GM19035 (cell line): Measurements from ENCODE around the gene C1QTNF7.

ENCODE experiments used
- ATAC-seq: cut with Tn5 transposase; IDR thresholded peaks from one replicate; pipeline ENCODE4 v1.9.1; 2021; ENCODE audit not compliant: unreplicated experiment

The C1QTNF7 gene

GRCh38 chr4:15413010-15413622 lies 14.7 kb upstream of the C1QTNF7 start:
- no peak for ATAC-seq

GRCh38 chr4:15413623-15414019 lies 14.2 kb upstream of the C1QTNF7 start:
- no peak for ATAC-seq

- no peak for ATAC-seq
These were observed 13.2 kb upstream of the C1QTNF7 start for GRCh38 chr4:15414551-15415091.

- ATAC-seq: no peak
These were observed 11.2 kb upstream of the C1QTNF7 start for GRCh38 chr4:15416357-15417232.

GRCh38 chr4:15417233-15417660 lies 10.6 kb upstream of the C1QTNF7 start:
- no peak for ATAC-seq

GRCh38 chr4:15418956-15419355 lies 8.9 kb upstream of the C1QTNF7 start:
- ATAC-seq: no peak

- ATAC-seq: no peak
These were observed 7.2 kb upstream of the C1QTNF7 start for GRCh38 chr4:15420642-15421041.

GRCh38 chr4:15423285-15423711 lies 4.5 kb upstream of the C1QTNF7 start:
- no peak for ATAC-seq

GRCh38 chr4:15425520-15425919 lies 2.3 kb upstream of the C1QTNF7 start:
- ATAC-seq: no peak

GRCh38 chr4:15427161-15427560 lies 672 bp upstream of the C1QTNF7 start:
- no peak for ATAC-seq

GRCh38 chr4:15428611-15429010 lies 778 bp downstream of the C1QTNF7 start:
- no peak for ATAC-seq

GRCh38 chr4:15434091-15434490 lies 6.3 kb downstream of the C1QTNF7 start:
- ATAC-seq: no peak

GRCh38 chr4:15434676-15435075 lies 6.8 kb downstream of the C1QTNF7 start:
- no peak for ATAC-seq

GRCh38 chr4:15436513-15436912 lies 8.7 kb downstream of the C1QTNF7 start:
- no peak for ATAC-seq

- ATAC-seq: no peak
These were observed 11.2 kb downstream of the C1QTNF7 start for GRCh38 chr4:15438939-15439524.

- no peak for ATAC-seq
These were observed 15.7 kb downstream of the C1QTNF7 start for GRCh38 chr4:15443371-15444160.

- no peak for ATAC-seq
These were observed 16.4 kb downstream of the C1QTNF7 start for GRCh38 chr4:15444276-15444675.

- ATAC-seq: no peak
These were observed 17.2 kb downstream of the C1QTNF7 start for GRCh38 chr4:15444879-15445547.

- no peak for ATAC-seq
These were observed 23.5 kb downstream of the C1QTNF7 start for GRCh38 chr4:15451181-15451865.
